Epithelial cell of esophagus (primary cell): Measurements from ENCODE around the gene PLCB1.

Experiments used
- DNase-seq: peaks from one replicate; pipeline ENCODE4 v3.0.0; 2010; ENCODE audit warnings: low read depth
- H3K4me3 ChIP-seq: 2 replicates; pipeline ENCODE4 v1.5.1; 2011; ENCODE audit warnings: mild to moderate bottlenecking, low read length, control low read depth
- CTCF ChIP-seq: IDR thresholded peaks from 2 replicates; pipeline ENCODE4 v1.5.1; 2011; ENCODE audit warnings: low read depth, mild to moderate bottlenecking, low read length, control low read depth, inconsistent platforms; ENCODE audit not compliant: insufficient read depth; ENCODE audit errors: missing control alignments

Gene PLCB1

GRCh38 chr20:8249634-8250033 lies 117.6 kb downstream of the PLCB1 start:
- no peak for DNase-seq
- no peak for TF ChIP-seq CTCF

GRCh38 chr20:8250539-8251200 lies 118.6 kb downstream of the PLCB1 start:
- no peak for TF ChIP-seq CTCF
- DNase-seq: no peak
- H3K4me3 ChIP-seq: no peak overlapping the region

More at GRCh38 chr20:8249634-8250033, 117.6 kb downstream of the PLCB1 start:
- no peak overlapping the region for H3K4me3 ChIP-seq

- no peak overlapping the region for H3K4me3 ChIP-seq
Measured at GRCh38 chr20:8251201-8251575, 119.1 kb downstream of the PLCB1 start.

GRCh38 chr20:8254911-8255582 lies 123.0 kb downstream of the PLCB1 start:
- no peak overlapping the region for H3K4me3 ChIP-seq
- peak; percentile 53 for DNase-seq
- TF ChIP-seq CTCF: no peak

More at GRCh38 chr20:8251201-8251575, 119.1 kb downstream of the PLCB1 start:
- TF ChIP-seq CTCF: no peak
- DNase-seq: no peak

- no peak for TF ChIP-seq CTCF
- DNase-seq: peak; percentile 65
- no peak overlapping the region for H3K4me3 ChIP-seq
Measured at GRCh38 chr20:8255945-8256632, 124.0 kb downstream of the PLCB1 start.

- no peak for DNase-seq
- TF ChIP-seq CTCF: no peak
- H3K4me3 ChIP-seq: no peak overlapping the region
Measured at GRCh38 chr20:8260837-8261251, 128.8 kb downstream of the PLCB1 start.
